Left cardiac atrium (tissue), 4 donors: Measurements from ENCODE around the gene CDKN2AIP. TPM values are rescaled to one million over a fixed set of nuclear protein-coding genes. Genes with fewer than 3 reads are reported as not detected.
"Not testable (repeated sequence)": the region's sequence is repeated elsewhere in the genome, so short reads cannot be mapped to it uniquely, and the experiment has no call there.

Experiments used
- ATAC-seq, 2 donors: fragments of 200-7000 bp; cut with Tn5 transposase; one replicate each; pipeline ENCODE4 v1.9.1; 2020; ENCODE audit warnings: mild to moderate bottlenecking in 2 of 2, moderate library complexity in 2 of 2
- DNase-seq: peaks from one replicate; pipeline ENCODE4 v3.0.0-alpha.2; 2020
- intact Hi-C, 2 donors: fragments of 100-400 bp; cut with DNase I; formaldehyde crosslinking; loops; one replicate each; pipeline versions ENCODE4 v1.14.1 to v1.15.1; 2022 to 2023
- total RNA-seq, 2 donors: library from RNA; stranded (reverse); fragmentation: NEBNext Ultra II Directional; extraction: Animal tissue kit (Norgen Biotek cat#: 25700); gene quantifications; one replicate each; pipeline ENCODE4 v1.2.1, GENCODE V29; 2021
- donor health status: DM: no; HTN: yes; CAD: no.
- donor health status: DM: no; HTN: yes; CAD: no; lungs with severe emphysema.
- donor health status: DM: yes; HTN: yes; CAD: no.
- donor health status: Dilated cardiomyopathy.

Gene CDKN2AIP
- total RNA-seq, 2 donors from 2014 or later = 8.7 to 11.2 TPM

GRCh38 chr4:183471946-183472708 is 27.7 kb downstream of the CDKN2AIP start:
- peak; percentile 92 for DNase-seq
- intact Hi-C loops = loop anchor here in 1 of 2 donors (2.0 to 10.0 kb wide), 2 partner anchors 131 to 183 kb away; partner anchors contain the start of genes RWDD4 and TRAPPC11
- peak; percentile 93 to 94 for ATAC-seq

GRCh38 chr4:183478123-183478522 is 33.7 kb downstream of the CDKN2AIP start:
- ATAC-seq (no peak), DNase-seq (no peak)
- intact Hi-C loops = loop anchor here in 1 of 2 donors (10.0 kb wide), 1 partner anchor 177 kb away; the partner anchor contains the start of genes RWDD4 and TRAPPC11

GRCh38 chr4:183478926-183479325 is 34.5 kb downstream of the CDKN2AIP start:
- DNase-seq = no peak
- no peak for ATAC-seq
- intact Hi-C loops = loop anchor here in 1 of 2 donors (10.0 kb wide), 1 partner anchor 176 kb away; the partner anchor contains the start of genes RWDD4 and TRAPPC11

- ATAC-seq, DNase-seq, intact Hi-C loops: not testable (repeated sequence)
These were observed 38.2 kb downstream of the CDKN2AIP start for GRCh38 chr4:183482515-183483095.

- ATAC-seq = no peak
- DNase-seq = no peak
- intact Hi-C loops = no loop called here
These were observed 39.6 kb downstream of the CDKN2AIP start for GRCh38 chr4:183483997-183484396.

- DNase-seq = no peak
- intact Hi-C loops = no loop called here
- no peak for ATAC-seq
These were observed 41.1 kb downstream of the CDKN2AIP start for GRCh38 chr4:183485411-183486160.

- intact Hi-C loops = no loop called here
- no peak for DNase-seq
- no peak for ATAC-seq
These were observed 48.4 kb downstream of the CDKN2AIP start for GRCh38 chr4:183492791-183493222.

- intact Hi-C loops = no loop called here
- DNase-seq = no peak
- no peak for ATAC-seq
These were observed 48.8 kb downstream of the CDKN2AIP start for GRCh38 chr4:183493246-183493645.

- ATAC-seq (no peak), DNase-seq (no peak)
- intact Hi-C loops = no loop called here
These were observed 50.7 kb downstream of the CDKN2AIP start for GRCh38 chr4:183495184-183495583.

Other genes with a start within 250 kb of the CDKN2AIP start
- gene CLDN22, start 124.4 kb upstream of the CDKN2AIP start, total RNA-seq = not detected
- gene CLDN24, start 122.2 kb upstream of the CDKN2AIP start, total RNA-seq = not detected
- 1 to 10 TPM; 5.4 to 6.2 TPM for gene ING2, start 60.4 kb downstream of the CDKN2AIP start, total RNA-seq
- gene RWDD4, start 214.5 kb downstream of the CDKN2AIP start, total RNA-seq = 10 to 100 TPM; 14.7 to 16.6 TPM
- gene TRAPPC11, start 214.7 kb downstream of the CDKN2AIP start, total RNA-seq = 10 to 100 TPM; 19.5 to 21.6 TPM